Right cardiac atrium (tissue), 5 donors: ENCODE results near the gene SENP8. TPM values are rescaled to one million over a fixed set of nuclear protein-coding genes. Genes with fewer than 3 reads are reported as not detected.
"Not testable (repeated sequence)": the region's sequence is repeated elsewhere in the genome, so short reads cannot be mapped to it uniquely, and the experiment has no call there.

Source experiments
- ATAC-seq, 2 donors: fragments of 200-7000 bp; cut with Tn5 transposase; one replicate each; pipeline versions ENCODE4 v1.8.0 to v1.9.1; 2020; ENCODE audit warnings: moderate library complexity in 2 of 2, mild to moderate bottlenecking in 1 of 2
- DNase-seq, 3 donors: peaks; one replicate each; pipeline ENCODE4 v3.0.0-alpha.2; 2020
- H3K27ac ChIP-seq: one replicate; pipeline ENCODE4 v1.5.1; 2013; ENCODE audit warnings: mild to moderate bottlenecking, low read length, control low read depth, moderate library complexity
- H3K27me3 ChIP-seq: one replicate; pipeline ENCODE4 v1.6.1; 2013; ENCODE audit not compliant: control insufficient read depth, insufficient read depth
- H3K4me1 ChIP-seq: one replicate; pipeline ENCODE4 v1.6.1; 2013; ENCODE audit warnings: low read length; ENCODE audit not compliant: control insufficient read depth, insufficient read depth
- H3K4me3 ChIP-seq: one replicate; pipeline ENCODE4 v1.5.1; 2013; ENCODE audit warnings: low read length, control low read depth
- H3K9me3 ChIP-seq: one replicate; pipeline ENCODE4 v1.6.1; 2013; ENCODE audit warnings: low read length; ENCODE audit not compliant: control insufficient read depth
- WGBS: extraction: QIAGEN DNeasy Blood & Tissue Kit; methylation state at CpG from one replicate; pipeline ENCODE4 v1.1.7; 2013; 5-methylcytosine and 5-hydroxymethylcytosine counted together
- intact Hi-C, 4 donors: fragments of 100-400 bp; cut with DNase I; formaldehyde crosslinking; loops; one replicate each; pipeline versions ENCODE4 v1.11.0 to v1.14.0; 2022 to 2023
- polyA plus RNA-seq: library from polyadenylated mRNA; stranded (reverse); fragments of 200-250 nt; gene quantifications from one replicate; pipeline ENCODE4 v1.2.3, GENCODE V29; 2013
- total RNA-seq, 4 donors: library from RNA; stranded (reverse); fragmentation: NEBNext Ultra II Directional; extraction: Animal tissue kit (Norgen Biotek cat#: 25700); gene quantifications; one replicate each; pipeline ENCODE4 v1.2.1, GENCODE V29; 2021
- donor health status: healthy with polysubstance abuse.
- donor health status: DM: no; HTN: yes; CAD: no.
- donor health status: DM: no; HTN: no; CAD: no.
- donor health status: DM: no; HTN: yes; CAD: no; lungs with severe emphysema.
- donor health status: DM: yes; HTN: yes; CAD: no.

The SENP8 gene
- total and polyA plus RNA-seq, 5 donors: 3.6 to 5.3 (median 4.5) TPM

GRCh38 chr15:72086920-72087648, 31.1 kb upstream of the SENP8 start:
- WGBS: 82% methylated on average over 9 of the region's 9 CpGs
- intact Hi-C loops: no loop called here

GRCh38 chr15:72092006-72092405, 26.2 kb upstream of the SENP8 start:
- Histone ChIP-seq H3K4me1 (no peaks in the 10 kb centered on the region), H3K27me3 (no peaks in the 10 kb centered on the region), H3K9me3 (no peaks in the 10 kb centered on the region), H3K27ac (no peak overlapping the region), H3K4me3 (no peak overlapping the region)
- ATAC-seq (no peak), DNase-seq (no peak)
- 98% methylated on average over 3 of the region's 3 CpGs for WGBS
- intact Hi-C loops: no loop called here

More at GRCh38 chr15:72086920-72087648, 31.1 kb upstream of the SENP8 start:
- H3K4me3 ChIP-seq: no peak overlapping the region
- no peaks in the 10 kb centered on the region for H3K27me3 ChIP-seq
- H3K27ac ChIP-seq: no peak overlapping the region
- no peaks in the 10 kb centered on the region for H3K4me1 ChIP-seq
- ATAC-seq (peak in 1 of 2 donors; percentile 69), DNase-seq (no peak)
- H3K9me3 ChIP-seq: no peaks in the 10 kb centered on the region

- intact Hi-C loops: no loop called here
- Histone ChIP-seq H3K27ac (no peak overlapping the region), H3K27me3 (no peaks in the 10 kb centered on the region), H3K4me3 (no peak overlapping the region), H3K9me3 (no peaks in the 10 kb centered on the region), H3K4me1 (no peaks in the 10 kb centered on the region)
- no peak for ATAC-seq
- DNase-seq: no peak
Observed at GRCh38 chr15:72092691-72093090, 25.5 kb upstream of the SENP8 start.

- DNase-seq: no peak
- ATAC-seq: no peak
- H3K27me3 ChIP-seq: no peaks in the 10 kb centered on the region
- WGBS: 64% methylated on average over 1 of the region's 1 CpG
- no peak overlapping the region for H3K27ac ChIP-seq
- no peaks in the 10 kb centered on the region for H3K9me3 ChIP-seq
- no peak overlapping the region for H3K4me3 ChIP-seq
- intact Hi-C loops: no loop called here
- no peaks in the 10 kb centered on the region for H3K4me1 ChIP-seq
Observed at GRCh38 chr15:72096796-72097195, 21.4 kb upstream of the SENP8 start.

GRCh38 chr15:72098040-72098439, 20.2 kb upstream of the SENP8 start:
- Histone ChIP-seq H3K4me3 (no peak overlapping the region), H3K4me1 (no peaks in the 10 kb centered on the region), H3K27ac (no peak overlapping the region), H3K27me3 (no peaks in the 10 kb centered on the region), H3K9me3 (no peaks in the 10 kb centered on the region)
- DNase-seq: no peak
- intact Hi-C loops: no loop called here
- ATAC-seq: no peak

- Histone ChIP-seq H3K9me3 (no peaks in the 10 kb centered on the region), H3K4me1 (no peaks in the 10 kb centered on the region), H3K27me3 (no peaks in the 10 kb centered on the region), H3K27ac (no peak overlapping the region), H3K4me3 (no peak overlapping the region)
- DNase-seq: no peak
- ATAC-seq: no peak
- WGBS: 97% methylated on average over 4 of the region's 4 CpGs
- intact Hi-C loops: no loop called here
Observed at GRCh38 chr15:72099155-72099554, 19.0 kb upstream of the SENP8 start.

GRCh38 chr15:72100551-72100950, 17.7 kb upstream of the SENP8 start:
- intact Hi-C loops, H3K4me1 ChIP-seq, H3K4me3 ChIP-seq, H3K9me3 ChIP-seq, DNase-seq, H3K27ac ChIP-seq, H3K27me3 ChIP-seq, ATAC-seq: not testable (repeated sequence)
- 98% methylated on average over 26 of the region's 33 CpGs for WGBS

- Histone ChIP-seq H3K4me1 (no peaks in the 10 kb centered on the region), H3K27ac (no peak overlapping the region), H3K9me3 (no peaks in the 10 kb centered on the region), H3K4me3 (no peak overlapping the region), H3K27me3 (no peaks in the 10 kb centered on the region)
- ATAC-seq (no peak), DNase-seq (no peak)
- 90% methylated on average over 3 of the region's 3 CpGs for WGBS
- intact Hi-C loops: no loop called here
Observed at GRCh38 chr15:72105111-72105510, 13.1 kb upstream of the SENP8 start.

GRCh38 chr15:72106068-72106467, 12.1 kb upstream of the SENP8 start:
- Histone ChIP-seq H3K9me3 (no peaks in the 10 kb centered on the region), H3K27me3 (no peaks in the 10 kb centered on the region), H3K27ac (no peak overlapping the region), H3K4me1 (no peaks in the 10 kb centered on the region), H3K4me3 (no peak overlapping the region)
- intact Hi-C loops: no loop called here
- over 99% methylated on average over 2 of the region's 2 CpGs for WGBS
- no peak for ATAC-seq
- DNase-seq: no peak

- no peaks in the 10 kb centered on the region for H3K27me3 ChIP-seq
- no peak for ATAC-seq
- intact Hi-C loops: no loop called here
- DNase-seq: no peak
- H3K27ac ChIP-seq: no peak overlapping the region
- H3K4me3 ChIP-seq: no peak overlapping the region
- 98% methylated on average over 3 of the region's 3 CpGs for WGBS
- no peaks in the 10 kb centered on the region for H3K9me3 ChIP-seq
- no peaks in the 10 kb centered on the region for H3K4me1 ChIP-seq
Observed at GRCh38 chr15:72110355-72110754, 7.8 kb upstream of the SENP8 start.

- Histone ChIP-seq H3K4me3 (no peak overlapping the region), H3K4me1 (no peaks in the 10 kb centered on the region), H3K27ac (no peak overlapping the region), H3K9me3 (no peaks in the 10 kb centered on the region), H3K27me3 (no peaks in the 10 kb centered on the region)
- ATAC-seq: no peak
- DNase-seq: no peak
- intact Hi-C loops: no loop called here
- 38% methylated on average over 2 of the region's 2 CpGs for WGBS
Observed at GRCh38 chr15:72112116-72112515, 6.1 kb upstream of the SENP8 start.

- intact Hi-C loops: no loop called here
- H3K27ac ChIP-seq: no peak overlapping the region
- DNase-seq (no peak), ATAC-seq (no peak)
- H3K9me3 ChIP-seq: no peaks in the 10 kb centered on the region
- no peaks in the 10 kb centered on the region for H3K4me1 ChIP-seq
- H3K27me3 ChIP-seq: no peaks in the 10 kb centered on the region
- H3K4me3 ChIP-seq: no peak overlapping the region
Observed at GRCh38 chr15:72112805-72113204, 5.4 kb upstream of the SENP8 start.
